ENCODE results near the gene FBXW7.
A peak's percentile ranks its signal among the peaks of the same experiment; 100 is the strongest.

The FBXW7 gene

GRCh38 chr4:152448854-152449253, 87.0 kb downstream of the FBXW7 start:
- DNase-seq (ENCODE audit: insufficient read length, low spot score) (no peak), FAIRE-seq (no peak)
- TF ChIP-seq POLR2AphosphoS5 (IDR thresholded peaks at IDR 0.05; ENCODE audit: low read depth, low read length) (no peak), SPI1 (IDR thresholded peaks at IDR 0.05; ENCODE audit: low read depth, low read length) (no peak), PAX5 (IDR thresholded peaks at IDR 0.05; ENCODE audit: insufficient read depth, low read length, severe bottlenecking) (no peak), POLR2A (IDR thresholded peaks at IDR 0.05; ENCODE audit: low read depth, low read length) (no peak)

- DNase-seq (ENCODE audit: insufficient read length, low spot score) (no peak), FAIRE-seq (no peak)
- TF ChIP-seq TAF1 (IDR thresholded peaks at IDR 0.05; ENCODE audit: low read depth, low read length) (no peak), POLR2A (IDR thresholded peaks at IDR 0.05; ENCODE audit: low read depth, low read length) (no peak), PAX5 (IDR thresholded peaks at IDR 0.05; ENCODE audit: insufficient read depth, low read length, severe bottlenecking) (no peak)
Observed at GRCh38 chr4:152448038-152448707, 87.7 kb downstream of the FBXW7 start.

GRCh38 chr4:152443859-152444258, 92.0 kb downstream of the FBXW7 start:
- DNase-seq (ENCODE audit: insufficient read length, low spot score) (no peak), FAIRE-seq (peak; percentile 20)
- TF ChIP-seq POLR2A (IDR thresholded peaks at IDR 0.05; ENCODE audit: low read depth, low read length) (no peak), PAX5 (IDR thresholded peaks at IDR 0.05; ENCODE audit: insufficient read depth, low read length, severe bottlenecking) (no peak), POLR2AphosphoS5 (IDR thresholded peaks at IDR 0.05; ENCODE audit: low read depth, low read length) (no peak), POU2F2 (IDR thresholded peaks at IDR 0.05; ENCODE audit: low read depth, low read length) (no peak), SPI1 (IDR thresholded peaks at IDR 0.05; ENCODE audit: low read depth, low read length) (no peak), TAF1 (IDR thresholded peaks at IDR 0.05; ENCODE audit: low read depth, low read length) (no peak)

- TF ChIP-seq POLR2A (IDR thresholded peaks at IDR 0.05; ENCODE audit: low read depth, low read length) (no peak), PAX5 (IDR thresholded peaks at IDR 0.05; ENCODE audit: insufficient read depth, low read length, severe bottlenecking) (no peak), POLR2AphosphoS5 (IDR thresholded peaks at IDR 0.05; ENCODE audit: low read depth, low read length) (no peak), TAF1 (IDR thresholded peaks at IDR 0.05; ENCODE audit: low read depth, low read length) (no peak), POU2F2 (IDR thresholded peaks at IDR 0.05; ENCODE audit: low read depth, low read length) (no peak), SPI1 (IDR thresholded peaks at IDR 0.05; ENCODE audit: low read depth, low read length) (no peak)
- FAIRE-seq (peak; percentile 9), DNase-seq (ENCODE audit: insufficient read length, low spot score) (no peak)
Observed at GRCh38 chr4:152437561-152437960, 98.3 kb downstream of the FBXW7 start.

GRCh38 chr4:152436384-152436783, 99.5 kb downstream of the FBXW7 start:
- FAIRE-seq, result no peak
- no peak for TF ChIP-seq PAX5 (IDR thresholded peaks at IDR 0.05; ENCODE audit: insufficient read depth, low read length, severe bottlenecking)
- no peak for TF ChIP-seq POU2F2 (IDR thresholded peaks at IDR 0.05; ENCODE audit: low read depth, low read length)
- TF ChIP-seq POLR2AphosphoS5 (IDR thresholded peaks at IDR 0.05; ENCODE audit: low read depth, low read length), result no peak
- TF ChIP-seq TAF1 (IDR thresholded peaks at IDR 0.05; ENCODE audit: low read depth, low read length), result no peak
- TF ChIP-seq POLR2A (IDR thresholded peaks at IDR 0.05; ENCODE audit: low read depth, low read length), result no peak
- TF ChIP-seq SPI1 (IDR thresholded peaks at IDR 0.05; ENCODE audit: low read depth, low read length), result no peak
- no peak for DNase-seq (ENCODE audit: insufficient read length, low spot score)

GRCh38 chr4:152434011-152434410, 101.9 kb downstream of the FBXW7 start:
- DNase-seq (ENCODE audit: insufficient read length, low spot score) (no peak), FAIRE-seq (peak; percentile 55)
- TF ChIP-seq POLR2A (IDR thresholded peaks at IDR 0.05; ENCODE audit: low read depth, low read length) (no peak), POLR2AphosphoS5 (IDR thresholded peaks at IDR 0.05; ENCODE audit: low read depth, low read length) (no peak), POU2F2 (IDR thresholded peaks at IDR 0.05; ENCODE audit: low read depth, low read length) (no peak), SPI1 (IDR thresholded peaks at IDR 0.05; ENCODE audit: low read depth, low read length) (peak; percentile 94)

GRCh38 chr4:152431784-152432183, 104.1 kb downstream of the FBXW7 start:
- DNase-seq (ENCODE audit: insufficient read length, low spot score), result no peak
- FAIRE-seq, result no peak
- TF ChIP-seq PAX5 (IDR thresholded peaks at IDR 0.05; ENCODE audit: insufficient read depth, low read length, severe bottlenecking), result no peak
- no peak for TF ChIP-seq SPI1 (IDR thresholded peaks at IDR 0.05; ENCODE audit: low read depth, low read length)
- TF ChIP-seq POLR2AphosphoS5 (IDR thresholded peaks at IDR 0.05; ENCODE audit: low read depth, low read length), result no peak
- no peak for TF ChIP-seq POU2F2 (IDR thresholded peaks at IDR 0.05; ENCODE audit: low read depth, low read length)
- TF ChIP-seq POLR2A (IDR thresholded peaks at IDR 0.05; ENCODE audit: low read depth, low read length), result no peak
- no peak for TF ChIP-seq TAF1 (IDR thresholded peaks at IDR 0.05; ENCODE audit: low read depth, low read length)

- TF ChIP-seq POLR2AphosphoS5 (IDR thresholded peaks at IDR 0.05; ENCODE audit: low read depth, low read length) (no peak), TAF1 (IDR thresholded peaks at IDR 0.05; ENCODE audit: low read depth, low read length) (no peak), POLR2A (IDR thresholded peaks at IDR 0.05; ENCODE audit: low read depth, low read length) (no peak), POU2F2 (IDR thresholded peaks at IDR 0.05; ENCODE audit: low read depth, low read length) (no peak), PAX5 (IDR thresholded peaks at IDR 0.05; ENCODE audit: insufficient read depth, low read length, severe bottlenecking) (no peak), SPI1 (IDR thresholded peaks at IDR 0.05; ENCODE audit: low read depth, low read length) (no peak)
- peak; percentile 9 for FAIRE-seq
- no peak for DNase-seq (ENCODE audit: insufficient read length, low spot score)
Observed at GRCh38 chr4:152431291-152431690, 104.6 kb downstream of the FBXW7 start.

- no peak for FAIRE-seq
- DNase-seq (ENCODE audit: insufficient read length, low spot score), result no peak
- TF ChIP-seq POLR2A (IDR thresholded peaks at IDR 0.05; ENCODE audit: low read depth, low read length), result no peak
- no peak for TF ChIP-seq POU2F2 (IDR thresholded peaks at IDR 0.05; ENCODE audit: low read depth, low read length)
- no peak for TF ChIP-seq TAF1 (IDR thresholded peaks at IDR 0.05; ENCODE audit: low read depth, low read length)
- no peak for TF ChIP-seq PAX5 (IDR thresholded peaks at IDR 0.05; ENCODE audit: insufficient read depth, low read length, severe bottlenecking)
- no peak for TF ChIP-seq SPI1 (IDR thresholded peaks at IDR 0.05; ENCODE audit: low read depth, low read length)
Observed at GRCh38 chr4:152430507-152430906, 105.4 kb downstream of the FBXW7 start.

GRCh38 chr4:152427981-152428380, 107.9 kb downstream of the FBXW7 start:
- FAIRE-seq (no peak), DNase-seq (ENCODE audit: insufficient read length, low spot score) (no peak)
- TF ChIP-seq TAF1 (IDR thresholded peaks at IDR 0.05; ENCODE audit: low read depth, low read length), result no peak

All from GM12891 (cell line).